WERI-Rb-1 (cell line): ENCODE results near the gene TAF3.
"Not testable (repeated sequence)": the region's sequence is repeated elsewhere in the genome, so short reads cannot be mapped to it uniquely, and the experiment has no call there.

Experiments used
- DNase-seq: peaks from one replicate; pipeline ENCODE4 v3.0.0-alpha.2; 2020
- H3K27ac ChIP-seq: fragments of 250-450 bp; sonication (Bioruptor Pico); 2 replicates; pipeline ENCODE4 v1.5.1; 2020; ENCODE audit warnings: mild to moderate bottlenecking, moderate library complexity
- H3K27me3 ChIP-seq: fragments of 250-450 bp; sonication (Bioruptor Pico); 2 replicates; pipeline ENCODE4 v1.5.1; 2021; ENCODE audit warnings: mild to moderate bottlenecking, low read depth, moderate library complexity; ENCODE audit not compliant: insufficient read depth, severe bottlenecking
- H3K36me3 ChIP-seq: fragments of 250-450 bp; sonication (Bioruptor Pico); 2 replicates; pipeline ENCODE4 v1.5.1; 2020; ENCODE audit warnings: mild to moderate bottlenecking, moderate library complexity
- H3K4me3 ChIP-seq: 2 replicates; pipeline ENCODE4 v1.5.1; 2011; ENCODE audit warnings: low read depth, mild to moderate bottlenecking, control low read depth, low read length
- H3K9me3 ChIP-seq: fragments of 250-450 bp; sonication (Bioruptor Pico); 2 replicates; pipeline ENCODE4 v1.5.1; 2021; ENCODE audit warnings: mild to moderate bottlenecking, moderate library complexity; ENCODE audit not compliant: severe bottlenecking
- TF ChIP-seq, protein P1 (sequence below): IDR thresholded peaks from 2 replicates; pipeline ENCODE4 v1.5.1; 2011; ENCODE audit warnings: low read depth, mild to moderate bottlenecking, control low read depth, inconsistent platforms, low read length

The TAF3 gene, protein sequence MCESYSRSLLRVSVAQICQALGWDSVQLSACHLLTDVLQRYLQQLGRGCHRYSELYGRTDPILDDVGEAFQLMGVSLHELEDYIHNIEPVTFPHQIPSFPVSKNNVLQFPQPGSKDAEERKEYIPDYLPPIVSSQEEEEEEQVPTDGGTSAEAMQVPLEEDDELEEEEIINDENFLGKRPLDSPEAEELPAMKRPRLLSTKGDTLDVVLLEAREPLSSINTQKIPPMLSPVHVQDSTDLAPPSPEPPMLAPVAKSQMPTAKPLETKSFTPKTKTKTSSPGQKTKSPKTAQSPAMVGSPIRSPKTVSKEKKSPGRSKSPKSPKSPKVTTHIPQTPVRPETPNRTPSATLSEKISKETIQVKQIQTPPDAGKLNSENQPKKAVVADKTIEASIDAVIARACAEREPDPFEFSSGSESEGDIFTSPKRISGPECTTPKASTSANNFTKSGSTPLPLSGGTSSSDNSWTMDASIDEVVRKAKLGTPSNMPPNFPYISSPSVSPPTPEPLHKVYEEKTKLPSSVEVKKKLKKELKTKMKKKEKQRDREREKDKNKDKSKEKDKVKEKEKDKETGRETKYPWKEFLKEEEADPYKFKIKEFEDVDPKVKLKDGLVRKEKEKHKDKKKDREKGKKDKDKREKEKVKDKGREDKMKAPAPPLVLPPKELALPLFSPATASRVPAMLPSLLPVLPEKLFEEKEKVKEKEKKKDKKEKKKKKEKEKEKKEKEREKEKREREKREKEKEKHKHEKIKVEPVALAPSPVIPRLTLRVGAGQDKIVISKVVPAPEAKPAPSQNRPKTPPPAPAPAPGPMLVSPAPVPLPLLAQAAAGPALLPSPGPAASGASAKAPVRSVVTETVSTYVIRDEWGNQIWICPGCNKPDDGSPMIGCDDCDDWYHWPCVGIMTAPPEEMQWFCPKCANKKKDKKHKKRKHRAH

GRCh38 chr10:7818295-7819120 is at the start of gene TAF3:
Gene TAF3, plus strand, starts transcription at chr10:7818505. Its CDS starts 205 bp downstream, at chr10:7818710.
- H3K4me3 ChIP-seq = peak within 1 kb of the TSS; percentile 84
- no peaks in the 10 kb centered on the region for H3K9me3 ChIP-seq
- DNase-seq = peak; percentile 77
- TF ChIP-seq, protein P1, sequence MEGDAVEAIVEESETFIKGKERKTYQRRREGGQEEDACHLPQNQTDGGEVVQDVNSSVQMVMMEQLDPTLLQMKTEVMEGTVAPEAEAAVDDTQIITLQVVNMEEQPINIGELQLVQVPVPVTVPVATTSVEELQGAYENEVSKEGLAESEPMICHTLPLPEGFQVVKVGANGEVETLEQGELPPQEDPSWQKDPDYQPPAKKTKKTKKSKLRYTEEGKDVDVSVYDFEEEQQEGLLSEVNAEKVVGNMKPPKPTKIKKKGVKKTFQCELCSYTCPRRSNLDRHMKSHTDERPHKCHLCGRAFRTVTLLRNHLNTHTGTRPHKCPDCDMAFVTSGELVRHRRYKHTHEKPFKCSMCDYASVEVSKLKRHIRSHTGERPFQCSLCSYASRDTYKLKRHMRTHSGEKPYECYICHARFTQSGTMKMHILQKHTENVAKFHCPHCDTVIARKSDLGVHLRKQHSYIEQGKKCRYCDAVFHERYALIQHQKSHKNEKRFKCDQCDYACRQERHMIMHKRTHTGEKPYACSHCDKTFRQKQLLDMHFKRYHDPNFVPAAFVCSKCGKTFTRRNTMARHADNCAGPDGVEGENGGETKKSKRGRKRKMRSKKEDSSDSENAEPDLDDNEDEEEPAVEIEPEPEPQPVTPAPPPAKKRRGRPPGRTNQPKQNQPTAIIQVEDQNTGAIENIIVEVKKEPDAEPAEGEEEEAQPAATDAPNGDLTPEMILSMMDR = no peak
- no peaks in the 10 kb centered on the region for H3K27me3 ChIP-seq
- H3K36me3 ChIP-seq = 0 out of 2 replicates have a peak, but pooled peaks cover 2% of the 10 kb centered on the region
- peak within 1 kb of the TSS; percentile 80 for H3K27ac ChIP-seq

GRCh38 chr10:7773845-7774801 is 44.2 kb upstream of the TAF3 start:
- H3K27ac ChIP-seq = no peak overlapping the region
- no peak for DNase-seq
- no peaks in the 10 kb centered on the region for H3K27me3 ChIP-seq
- TF ChIP-seq, protein P1 = no peak
- no peaks in the 10 kb centered on the region for H3K9me3 ChIP-seq
- no peak overlapping the region for H3K4me3 ChIP-seq
- H3K36me3 ChIP-seq = peaks cover 4% of the 10 kb centered on the region; the same call in 1 of the 2 replicates

DNA sequence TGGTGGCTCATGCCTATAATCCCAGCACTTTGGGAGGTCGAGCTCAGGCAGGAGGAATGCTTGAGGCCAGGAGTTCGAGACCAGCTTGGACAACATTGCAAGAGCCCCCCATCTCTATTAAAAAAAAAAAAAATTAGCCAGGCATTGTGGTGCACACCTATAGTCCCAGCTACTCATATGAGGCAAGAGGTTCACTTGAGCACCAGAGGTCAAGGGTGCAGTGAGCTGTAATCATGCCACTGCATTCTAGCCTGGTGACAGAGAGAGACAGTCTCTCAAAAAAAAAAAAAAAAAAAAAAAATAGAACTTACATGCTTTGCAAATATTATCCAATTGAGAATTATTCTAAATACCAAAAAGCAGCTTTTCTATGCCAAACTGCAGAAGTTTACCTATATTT is 41.5 kb upstream of the TAF3 start:
- Histone ChIP-seq H3K27me3 (no peaks in the 10 kb centered on the region), H3K36me3 (peaks cover 4% of the 10 kb centered on the region; the same call in 1 of the 2 replicates)

GRCh38 chr10:7782194-7782593 is 36.1 kb upstream of the TAF3 start:
- H3K36me3 ChIP-seq, H3K9me3 ChIP-seq, DNase-seq, H3K27me3 ChIP-seq, H3K27ac ChIP-seq, H3K4me3 ChIP-seq: not testable (repeated sequence)

More for the DNA sequence above, 41.5 kb upstream of the TAF3 start:
- H3K9me3 ChIP-seq = no peaks in the 10 kb centered on the region
- no peak overlapping the region for H3K4me3 ChIP-seq
- no peak for DNase-seq
- no peak overlapping the region for H3K27ac ChIP-seq
- TF ChIP-seq, protein P1 = no peak

GRCh38 chr10:7786430-7786829 is 31.9 kb upstream of the TAF3 start:
- DNase-seq = no peak
- no peak overlapping the region for H3K4me3 ChIP-seq

More at GRCh38 chr10:7786430-7786829, 31.9 kb upstream of the TAF3 start:
- Histone ChIP-seq H3K27ac (no peak overlapping the region), H3K27me3 (no peaks in the 10 kb centered on the region), H3K9me3 (no peaks in the 10 kb centered on the region), H3K36me3 (peaks cover 3% of the 10 kb centered on the region; the same call in 1 of the 2 replicates)
- TF ChIP-seq, protein P1 = no peak
